T-helper 2 cell treated with Interferon-gamma antibody and Interleukin-4, amounts not matched to agents 100 ng/mL and 5 ng/mL, for 36 hours (primary cell): ENCODE results near the gene ITPR1. TPM values are rescaled to one million over a fixed set of nuclear protein-coding genes. Genes with fewer than 3 reads are reported as not detected.

Source experiments
- intact Hi-C: fragments of 100-400 bp; cut with micrococcal nuclease; formaldehyde crosslinking; loops from one replicate; pipeline ENCODE4 v1.15.1; 2023
- total RNA-seq: library from RNA; stranded (reverse); gene quantifications from 2 replicates; pipeline ENCODE4 v1.2.3, GENCODE V29; 2022

The ITPR1 gene
- total RNA-seq, 1 donor from 2014 or later, result 40.4 TPM

DNA sequence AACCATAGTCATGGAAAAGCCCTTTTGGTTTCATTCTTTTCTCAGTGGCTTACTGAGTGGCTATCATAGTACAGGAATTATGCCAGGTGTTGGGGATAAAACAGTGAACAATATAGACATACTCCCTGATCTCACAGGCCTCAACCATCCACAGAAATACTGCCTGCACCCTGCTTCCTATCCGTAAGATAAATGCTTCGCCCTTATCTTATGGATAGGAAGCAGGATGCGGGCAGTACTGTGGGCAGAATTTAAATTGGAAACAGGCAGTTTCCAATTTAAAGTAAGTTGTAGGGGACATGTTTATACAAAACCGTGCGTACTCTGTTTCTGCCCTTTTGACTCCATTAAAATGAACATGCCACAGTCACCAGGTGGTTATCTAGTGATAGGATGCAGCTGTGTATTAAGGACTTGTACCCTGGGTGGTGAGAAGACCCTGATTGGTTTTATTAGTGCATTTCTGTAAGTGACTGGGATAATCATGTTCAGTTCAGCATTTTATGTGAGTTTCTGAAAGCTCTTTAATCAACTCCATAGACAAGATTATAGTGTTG, 344.3 kb downstream of the ITPR1 start:
- intact Hi-C loops, result loop anchor here (10.0 kb wide), 2 partner anchors 287 to 343 kb away; partner anchors contain the start of genes ARL8B and ITPR1

- intact Hi-C loops, result loop anchor here (10.0 kb wide), 2 partner anchors 286 to 344 kb away; partner anchors contain the start of genes ARL8B and ITPR1
Observed at GRCh38 chr3:4838621-4839022, 345.5 kb downstream of the ITPR1 start.

DNA sequence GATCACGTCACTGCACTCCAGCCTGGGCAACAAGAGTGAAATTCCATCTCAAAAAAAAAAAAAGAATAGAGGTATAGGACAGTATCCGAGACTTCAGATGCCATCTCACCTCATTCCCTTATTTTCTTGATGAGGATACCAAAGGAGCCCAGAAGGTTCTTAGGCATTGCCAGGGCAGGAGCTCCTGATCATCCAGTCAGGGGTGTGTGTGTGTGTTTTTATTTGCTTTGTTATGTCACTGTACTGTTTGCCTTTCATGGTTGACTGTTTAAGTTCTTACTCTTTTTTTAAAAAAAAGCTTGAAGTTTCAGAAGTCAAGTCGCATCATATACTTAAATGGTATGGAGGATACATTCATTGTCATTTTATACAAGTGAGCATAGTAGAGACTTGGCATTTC, 346.1 kb downstream of the ITPR1 start:
- intact Hi-C loops, result loop anchor here (10.0 kb wide), 2 partner anchors 286 to 344 kb away; partner anchors contain the start of genes ARL8B and ITPR1

DNA sequence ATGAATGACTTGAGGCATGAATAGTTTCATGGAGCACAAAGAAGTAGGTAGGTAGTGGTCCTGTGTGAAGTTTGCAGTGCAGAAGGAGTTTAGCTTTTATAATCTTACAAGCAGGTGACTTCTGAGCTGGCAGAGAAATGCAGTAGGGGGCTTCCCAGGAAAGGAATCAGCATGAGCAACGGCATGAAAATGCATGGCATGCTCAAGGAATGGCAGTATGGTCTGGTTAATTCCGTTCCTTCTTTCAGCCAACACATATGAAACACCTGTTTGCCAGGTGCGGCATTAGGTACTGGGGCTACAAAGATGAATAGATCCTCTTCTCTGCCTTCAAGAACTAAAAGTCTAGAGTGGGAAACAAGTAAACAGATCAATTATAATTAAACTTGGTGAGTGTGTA, 348.1 kb downstream of the ITPR1 start:
- intact Hi-C loops, result no loop called here

GRCh38 chr3:4841776-4842440, 348.8 kb downstream of the ITPR1 start:
- intact Hi-C loops, result no loop called here

DNA sequence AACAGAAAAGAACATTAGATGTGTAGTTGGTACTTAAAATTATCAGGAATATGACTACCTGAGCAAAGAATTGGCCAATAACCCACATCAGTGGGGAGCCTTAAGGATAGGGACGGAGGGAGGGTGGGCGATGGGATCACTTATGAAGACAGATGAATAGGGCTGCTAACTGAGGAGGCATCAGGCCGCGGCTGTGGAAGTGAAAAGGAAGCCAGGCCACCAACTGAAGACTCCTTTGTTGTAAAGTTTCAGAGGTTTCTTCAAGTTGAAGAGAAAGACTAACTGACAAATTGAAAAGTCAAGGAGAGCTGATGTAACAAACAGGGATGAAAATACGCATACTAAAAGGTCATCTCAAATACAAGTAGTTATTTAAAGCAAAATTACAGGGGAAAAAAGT, 350.5 kb downstream of the ITPR1 start:
- intact Hi-C loops, result no loop called here

DNA sequence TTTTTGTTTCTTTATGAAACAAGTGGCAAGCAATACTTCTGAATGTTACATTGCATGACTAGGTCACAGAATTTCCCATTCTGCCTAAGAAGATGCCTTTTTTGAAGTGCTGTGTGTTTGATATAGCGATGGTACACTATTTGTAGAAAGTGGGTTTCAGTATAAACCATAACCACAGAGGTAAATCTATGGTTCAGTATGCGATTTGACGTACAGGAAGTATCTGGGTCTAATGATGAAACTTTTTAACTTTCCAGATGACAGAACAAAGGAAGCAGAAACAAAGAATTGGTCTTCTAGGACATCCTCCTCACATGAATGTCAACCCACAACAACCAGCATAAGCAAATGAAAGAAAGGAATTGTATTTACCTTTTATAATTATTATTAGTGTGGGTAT, 352.7 kb downstream of the ITPR1 start:
- intact Hi-C loops, result loop anchor here (1.0 to 5.0 kb wide), 3 partner anchors 15 to 171 kb away; no protein-coding TSS in a partner anchor

DNA sequence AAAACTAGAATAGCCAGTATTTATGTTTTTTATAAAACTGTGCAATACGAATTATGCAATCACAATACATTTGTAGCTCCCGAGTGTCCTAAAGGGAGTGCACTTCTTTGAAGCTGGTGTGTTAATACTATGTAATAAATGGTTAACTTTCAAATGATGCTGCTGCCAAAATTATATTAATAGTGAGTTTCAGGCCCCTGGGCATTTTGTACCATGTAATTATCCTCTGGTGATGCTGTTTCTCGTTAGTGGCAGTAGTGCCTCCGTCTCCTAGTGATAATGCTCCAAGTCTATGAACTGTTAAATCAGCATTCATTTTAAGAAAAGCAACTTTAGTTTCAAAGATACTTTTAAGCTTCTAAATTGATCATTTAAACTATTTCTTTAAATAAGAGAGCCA, 353.4 kb downstream of the ITPR1 start:
- intact Hi-C loops, result loop anchor here (1.0 to 5.0 kb wide), 3 partner anchors 15 to 171 kb away; no protein-coding TSS in a partner anchor

DNA sequence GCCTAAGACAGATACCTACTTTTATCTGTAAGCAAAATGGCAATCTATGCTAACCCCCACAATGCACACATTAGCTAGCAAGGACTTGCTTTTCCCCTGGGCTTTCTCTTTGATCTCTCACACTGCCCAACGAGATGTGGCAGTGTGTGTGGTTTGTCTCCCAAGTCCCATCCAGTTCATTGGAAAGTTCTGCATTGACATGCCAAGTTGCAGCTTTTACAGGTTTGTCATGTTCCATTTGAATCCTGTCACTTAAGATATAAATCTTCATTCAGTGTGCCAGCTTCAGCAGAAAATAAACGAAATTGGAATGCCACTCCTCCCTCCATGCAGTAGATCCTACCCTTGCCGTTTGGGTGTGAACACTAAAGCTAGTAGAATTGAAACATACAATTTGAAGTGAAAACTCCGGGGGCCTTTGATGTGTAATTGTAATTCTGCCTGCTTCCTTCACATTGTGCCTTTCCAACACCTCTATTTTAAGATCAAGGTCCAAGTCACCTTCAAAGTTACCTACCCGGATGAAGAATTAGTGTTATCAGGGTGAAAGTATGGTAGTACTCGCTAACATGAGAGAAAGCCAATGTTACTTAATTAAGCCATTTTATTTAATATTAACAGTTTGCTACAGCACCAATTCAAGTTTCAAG, 355.2 kb downstream of the ITPR1 start:
- intact Hi-C loops, result loop anchor here (5.0 kb wide), 1 partner anchor 169 kb away; no protein-coding TSS in a partner anchor

GRCh38 chr3:4849136-4849535, 356.0 kb downstream of the ITPR1 start:
- intact Hi-C loops, result loop anchor here (5.0 kb wide), 1 partner anchor 168 kb away; no protein-coding TSS in a partner anchor

GRCh38 chr3:4849739-4850138, 356.6 kb downstream of the ITPR1 start:
- intact Hi-C loops, result loop anchor here (1.0 to 5.0 kb wide), 5 partner anchors 45 to 168 kb away; no protein-coding TSS in a partner anchor

DNA sequence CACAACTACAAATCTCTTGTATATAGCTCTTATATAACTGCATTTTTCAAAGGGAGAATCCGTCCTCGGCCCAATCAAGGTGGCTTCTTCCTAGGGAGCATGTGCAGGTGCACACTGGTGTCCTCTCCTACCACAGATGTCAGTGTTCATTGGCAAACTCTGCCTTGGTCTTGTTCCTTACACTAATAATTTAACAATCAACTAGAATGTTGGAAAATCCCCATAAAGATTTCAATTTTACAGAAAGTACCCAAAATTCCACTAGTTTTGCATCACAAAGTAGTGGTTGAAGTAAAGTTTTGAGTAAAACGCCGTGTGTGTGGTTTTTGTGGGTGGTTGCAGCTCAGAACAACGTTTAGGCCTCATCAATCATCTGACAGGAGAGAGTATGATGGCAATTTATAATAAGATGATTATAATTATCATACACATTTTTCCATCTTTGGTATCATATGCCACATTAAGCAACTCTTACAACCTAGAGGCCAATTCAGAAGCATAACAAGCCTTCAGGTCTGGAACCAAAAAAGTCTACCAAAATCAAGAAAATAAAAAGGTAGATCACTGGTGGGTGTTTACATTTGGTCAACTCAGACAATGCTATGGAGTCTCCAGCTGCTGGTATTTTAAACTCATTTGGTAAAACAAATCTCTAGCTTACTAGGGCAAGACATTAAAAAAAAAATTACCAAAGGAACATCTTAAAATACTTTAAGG, 357.2 kb downstream of the ITPR1 start:
- intact Hi-C loops, result loop anchor here (1.0 to 2.0 kb wide), 4 partner anchors 46 to 128 kb away; no protein-coding TSS in a partner anchor

- intact Hi-C loops, result loop anchor here (1.0 to 2.0 kb wide), 6 partner anchors 20 to 127 kb away; no protein-coding TSS in a partner anchor
Observed at GRCh38 chr3:4850928-4851265, 357.7 kb downstream of the ITPR1 start.

DNA sequence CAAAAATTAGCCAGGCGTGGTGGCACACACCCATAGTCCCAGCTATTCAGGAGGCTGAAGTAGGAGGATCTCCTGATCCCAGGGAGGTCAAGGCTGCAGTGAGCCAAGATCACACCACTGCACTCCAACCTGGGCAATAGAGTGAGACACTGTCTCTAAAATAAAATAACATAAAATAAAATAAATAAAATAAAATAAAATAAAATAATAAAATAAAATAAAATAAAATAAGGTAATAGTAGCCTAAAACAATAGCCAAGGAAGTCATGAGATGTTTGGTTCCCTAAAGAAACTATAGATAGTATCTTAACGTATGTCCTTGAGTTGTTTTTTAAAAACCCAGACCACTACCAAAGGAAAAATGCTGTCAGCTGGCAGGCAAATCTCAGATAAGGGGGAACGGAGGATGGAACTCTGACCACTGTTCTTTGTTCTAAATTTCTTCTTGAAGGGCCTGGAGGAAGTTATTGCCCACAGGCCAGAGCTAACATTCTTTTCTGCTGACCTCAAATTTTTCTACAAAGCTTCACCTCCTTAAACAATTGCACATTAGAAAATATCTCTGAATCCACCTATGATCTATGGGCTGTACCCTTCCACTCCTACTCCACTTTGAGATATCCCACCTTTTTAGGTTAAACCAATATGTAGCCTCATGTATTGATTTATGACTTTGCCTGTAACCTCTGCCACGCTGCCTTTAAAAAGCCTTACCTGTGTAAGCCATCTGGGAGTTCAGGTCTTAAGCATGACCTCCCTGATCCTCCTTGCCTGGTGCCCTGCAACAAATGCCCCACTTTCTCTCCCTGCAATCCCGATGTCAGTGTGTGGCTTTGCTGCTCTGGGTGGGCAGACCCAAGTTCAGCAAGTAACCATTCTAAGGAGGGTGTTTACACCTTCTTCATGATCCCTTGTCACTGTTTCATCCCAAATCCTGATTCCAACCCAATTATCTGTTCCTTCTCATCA, 359.9 kb downstream of the ITPR1 start:
- intact Hi-C loops, result no loop called here

DNA sequence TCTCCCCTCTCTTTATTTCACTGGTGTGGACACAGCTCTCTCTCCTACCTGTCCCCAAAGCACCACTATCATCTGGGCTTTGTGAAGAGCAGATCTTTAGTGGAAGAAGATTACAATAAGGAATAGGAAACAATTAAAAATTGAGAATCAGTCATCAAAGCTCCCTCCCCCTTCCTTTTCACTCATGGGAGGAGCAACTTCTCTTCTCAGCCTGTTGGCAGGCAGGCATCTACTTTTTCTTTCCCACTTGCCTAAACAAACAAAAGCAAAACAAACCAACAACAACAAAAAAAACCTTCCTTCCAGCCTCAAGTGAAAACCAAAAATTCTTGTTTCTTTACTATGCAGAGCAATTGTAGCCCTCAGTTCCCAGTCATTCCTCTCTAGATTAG, 360.6 kb downstream of the ITPR1 start:
- intact Hi-C loops, result no loop called here

GRCh38 chr3:4855676-4856075, 362.5 kb downstream of the ITPR1 start:
- intact Hi-C loops, result no loop called here

- intact Hi-C loops, result no loop called here
Observed at GRCh38 chr3:4856136-4856535, 363.0 kb downstream of the ITPR1 start.

DNA sequence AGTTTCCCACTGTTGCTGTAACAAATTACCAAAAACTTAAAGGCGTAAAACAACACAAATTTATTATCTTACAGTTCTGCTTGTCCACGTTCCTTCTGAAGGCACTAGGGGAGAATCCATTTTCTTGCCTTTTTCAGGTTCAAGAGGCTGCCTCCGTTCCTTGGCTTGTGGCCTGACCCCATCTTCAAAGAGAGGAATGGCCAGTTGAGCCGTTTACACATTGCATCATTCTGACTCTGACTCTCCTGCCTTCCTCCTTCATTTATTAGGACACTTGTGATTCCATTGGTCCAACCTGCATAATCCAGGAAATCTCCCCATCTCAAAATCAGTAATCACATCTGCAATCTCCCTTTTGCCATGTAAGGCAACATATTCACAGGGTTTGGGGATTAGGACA, 363.4 kb downstream of the ITPR1 start:
- intact Hi-C loops, result no loop called here

DNA sequence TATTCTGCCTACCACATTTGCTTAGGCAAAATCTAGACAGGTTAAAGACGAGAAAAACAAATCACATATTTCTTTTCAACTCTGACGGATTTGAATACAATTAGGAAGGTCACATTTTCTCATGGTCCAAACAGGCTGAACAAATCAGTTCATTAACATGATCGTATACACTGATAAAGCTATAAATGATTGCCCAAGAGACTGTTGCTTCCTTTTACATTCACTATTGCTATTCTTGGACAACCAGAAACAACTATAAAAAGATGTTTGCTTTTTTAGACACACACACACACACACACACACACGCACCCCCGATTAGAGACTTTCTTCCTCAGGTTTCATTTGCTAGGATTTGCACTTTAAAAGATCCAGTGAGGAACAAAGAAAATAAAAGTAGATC, 363.8 kb downstream of the ITPR1 start:
- intact Hi-C loops, result no loop called here

- intact Hi-C loops, result no loop called here
Observed at GRCh38 chr3:4859788-4860187, 366.6 kb downstream of the ITPR1 start.
